Natural killer cell (primary cell): Measurements from ENCODE around the gene DNAH10. TPM values are rescaled to one million over a fixed set of nuclear protein-coding genes. Genes with fewer than 3 reads are reported as not detected.

Source experiments
- ATAC-seq, 3 donors: fragments of 150-1000 bp in 2 of 3; fragments of 200-7000 bp in 1 of 3; cut with Tn5 transposase; 1 replicate in 1 of 3; 2 replicates in 2 of 3; pipeline ENCODE4 v1.10.0; 2021; ENCODE audit warnings: mild to moderate bottlenecking in 2 of 3, moderate library complexity in 2 of 3
- DNase-seq, 2 donors: peaks; one replicate each; pipeline versions ENCODE4 v3.0.0 to v3.0.0-alpha.2; 2013 to 2021; ENCODE audit warnings: mixed read lengths in 1 of 2
- H3K27ac ChIP-seq: one replicate; pipeline ENCODE4 v1.5.1; 2013; ENCODE audit warnings: mild to moderate bottlenecking, low read length
- H3K27me3 ChIP-seq: one replicate; pipeline ENCODE4 v1.6.1; 2013; ENCODE audit warnings: low read length; ENCODE audit not compliant: control insufficient read depth, insufficient read depth
- H3K36me3 ChIP-seq: one replicate; pipeline ENCODE4 v1.6.1; 2013; ENCODE audit warnings: low read length; ENCODE audit not compliant: control insufficient read depth, insufficient read depth
- H3K4me1 ChIP-seq: one replicate; pipeline ENCODE4 v1.6.1; 2013; ENCODE audit warnings: low read length; ENCODE audit not compliant: control insufficient read depth, insufficient read depth
- H3K4me3 ChIP-seq: one replicate; pipeline ENCODE4 v1.5.1; 2013; ENCODE audit warnings: low read length
- H3K9me3 ChIP-seq: one replicate; pipeline ENCODE4 v1.6.1; 2013; ENCODE audit warnings: low read length; ENCODE audit not compliant: control insufficient read depth, insufficient read depth
- H3K27ac Mint-ChIP-seq, 2 donors: one replicate each; pipeline ENCODE4 v1.8.0; 2022; ENCODE audit warnings: mild to moderate bottlenecking in 2 of 2, mixed read lengths in 2 of 2, moderate library complexity in 1 of 2
- H3K27me3 Mint-ChIP-seq, 2 donors: one replicate each; pipeline ENCODE4 v1.8.0; 2022; ENCODE audit warnings: low read depth in 2 of 2, mixed read lengths in 2 of 2
- H3K36me3 Mint-ChIP-seq: one replicate; pipeline ENCODE4 v1.8.0; 2022; ENCODE audit warnings: mixed read lengths
- H3K4me1 Mint-ChIP-seq, 2 donors: one replicate each; pipeline ENCODE4 v1.8.0; 2022; ENCODE audit warnings: mixed read lengths in 2 of 2
- H3K4me3 Mint-ChIP-seq: one replicate; pipeline ENCODE4 v1.8.0; 2022; ENCODE audit warnings: mild to moderate bottlenecking, moderate library complexity, mixed read lengths
- H3K9me3 Mint-ChIP-seq, 2 donors: one replicate each; pipeline ENCODE4 v1.8.0; 2022; ENCODE audit warnings: mixed read lengths in 2 of 2
- WGBS: methylation state at CpG from one replicate; pipeline ENCODE4 v1.1.7; 2013; ENCODE audit warnings: missing lambda C conversion rate; ENCODE audit not compliant: insufficient coverage; 5-methylcytosine and 5-hydroxymethylcytosine counted together
- intact Hi-C: fragments of 100-400 bp; cut with micrococcal nuclease; formaldehyde crosslinking; loops from one replicate; pipeline ENCODE4 v1.14.2; 2022
- total RNA-seq, 4 donors: library from RNA; stranded (reverse); fragments of 120-200 nt in 1 of 4; gene quantifications; one replicate each; pipeline versions ENCODE4 v1.2.3 to v1.2.4, GENCODE V29; 2013 to 2022
- TF ChIP-seq, protein P1 (sequence below): fragments of 200-600 bp; IDR thresholded peaks from one replicate; pipeline ENCODE4 v1.8.0; 2022; ENCODE audit warnings: antibody characterized with exemption

The DNAH10 gene
- total RNA-seq, 3 donors from 2014 or later (not counting 1 experiment from before 2014, with no cell fraction given): 0.43 to 1.7 (median 0.94) TPM

DNA sequence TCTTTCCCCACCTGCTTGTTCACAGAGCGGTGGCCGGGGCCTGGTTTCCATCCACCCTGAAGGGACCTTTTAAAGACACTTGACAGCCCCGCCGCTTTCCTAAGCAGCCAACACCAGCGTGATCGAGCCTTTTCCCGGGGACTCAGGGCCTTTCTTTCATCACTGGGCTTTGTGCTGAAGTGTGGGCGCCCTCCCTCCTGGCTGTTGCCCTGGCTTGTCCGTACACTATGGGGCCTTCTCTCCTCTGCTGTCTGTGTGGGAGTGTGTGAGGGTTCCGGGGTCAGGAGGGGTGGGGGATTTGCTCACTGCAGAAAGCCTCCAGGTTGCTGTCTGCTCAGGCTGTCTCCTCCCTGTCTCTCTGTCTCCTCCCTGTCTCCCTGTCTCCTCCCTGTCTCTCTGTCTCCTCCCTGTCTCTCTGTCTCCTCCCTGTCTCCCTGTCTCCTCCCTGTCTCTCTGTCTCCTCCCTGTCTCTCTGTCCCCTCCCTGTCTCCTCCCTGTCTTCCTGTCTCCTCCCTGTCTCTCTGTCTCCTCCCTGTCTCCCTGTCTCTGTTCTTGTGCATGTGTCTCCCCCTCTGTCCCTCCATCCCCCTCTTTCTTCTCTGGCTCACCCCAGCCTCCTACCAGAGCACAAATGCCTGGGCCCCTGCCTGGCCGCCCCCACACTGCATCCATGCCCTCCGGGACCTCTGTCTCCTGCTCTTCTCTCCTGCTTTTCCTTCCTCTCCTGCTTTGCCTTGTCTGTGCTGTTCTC is 145.8 kb downstream of the DNAH10 start:
- H3K4me3 ChIP-seq: no peak overlapping the region
- H3K4me1 Mint-ChIP-seq: peaks cover 19 to 23% of the 10 kb centered on the region in 2 donors
- no peaks in the 10 kb centered on the region for H3K9me3 Mint-ChIP-seq
- 95% methylated on average over 10 of the region's 12 CpGs for WGBS
- H3K27me3 Mint-ChIP-seq: no peaks in the 10 kb centered on the region
- intact Hi-C loops: no loop called here
- H3K27me3 ChIP-seq: no peaks in the 10 kb centered on the region
- H3K4me1 ChIP-seq: peaks cover 3% of the 10 kb centered on the region
- TF ChIP-seq, protein P1, sequence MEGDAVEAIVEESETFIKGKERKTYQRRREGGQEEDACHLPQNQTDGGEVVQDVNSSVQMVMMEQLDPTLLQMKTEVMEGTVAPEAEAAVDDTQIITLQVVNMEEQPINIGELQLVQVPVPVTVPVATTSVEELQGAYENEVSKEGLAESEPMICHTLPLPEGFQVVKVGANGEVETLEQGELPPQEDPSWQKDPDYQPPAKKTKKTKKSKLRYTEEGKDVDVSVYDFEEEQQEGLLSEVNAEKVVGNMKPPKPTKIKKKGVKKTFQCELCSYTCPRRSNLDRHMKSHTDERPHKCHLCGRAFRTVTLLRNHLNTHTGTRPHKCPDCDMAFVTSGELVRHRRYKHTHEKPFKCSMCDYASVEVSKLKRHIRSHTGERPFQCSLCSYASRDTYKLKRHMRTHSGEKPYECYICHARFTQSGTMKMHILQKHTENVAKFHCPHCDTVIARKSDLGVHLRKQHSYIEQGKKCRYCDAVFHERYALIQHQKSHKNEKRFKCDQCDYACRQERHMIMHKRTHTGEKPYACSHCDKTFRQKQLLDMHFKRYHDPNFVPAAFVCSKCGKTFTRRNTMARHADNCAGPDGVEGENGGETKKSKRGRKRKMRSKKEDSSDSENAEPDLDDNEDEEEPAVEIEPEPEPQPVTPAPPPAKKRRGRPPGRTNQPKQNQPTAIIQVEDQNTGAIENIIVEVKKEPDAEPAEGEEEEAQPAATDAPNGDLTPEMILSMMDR: no peak
- no peaks in the 10 kb centered on the region for H3K36me3 ChIP-seq
- DNase-seq: no peak
- no peak for ATAC-seq
- no peaks in the 10 kb centered on the region for H3K36me3 Mint-ChIP-seq
- no peak overlapping the region for H3K27ac ChIP-seq
- no peaks in the 10 kb centered on the region for H3K9me3 ChIP-seq
- no peak overlapping the region for H3K4me3 Mint-ChIP-seq
- no peak overlapping the region for H3K27ac Mint-ChIP-seq

DNA sequence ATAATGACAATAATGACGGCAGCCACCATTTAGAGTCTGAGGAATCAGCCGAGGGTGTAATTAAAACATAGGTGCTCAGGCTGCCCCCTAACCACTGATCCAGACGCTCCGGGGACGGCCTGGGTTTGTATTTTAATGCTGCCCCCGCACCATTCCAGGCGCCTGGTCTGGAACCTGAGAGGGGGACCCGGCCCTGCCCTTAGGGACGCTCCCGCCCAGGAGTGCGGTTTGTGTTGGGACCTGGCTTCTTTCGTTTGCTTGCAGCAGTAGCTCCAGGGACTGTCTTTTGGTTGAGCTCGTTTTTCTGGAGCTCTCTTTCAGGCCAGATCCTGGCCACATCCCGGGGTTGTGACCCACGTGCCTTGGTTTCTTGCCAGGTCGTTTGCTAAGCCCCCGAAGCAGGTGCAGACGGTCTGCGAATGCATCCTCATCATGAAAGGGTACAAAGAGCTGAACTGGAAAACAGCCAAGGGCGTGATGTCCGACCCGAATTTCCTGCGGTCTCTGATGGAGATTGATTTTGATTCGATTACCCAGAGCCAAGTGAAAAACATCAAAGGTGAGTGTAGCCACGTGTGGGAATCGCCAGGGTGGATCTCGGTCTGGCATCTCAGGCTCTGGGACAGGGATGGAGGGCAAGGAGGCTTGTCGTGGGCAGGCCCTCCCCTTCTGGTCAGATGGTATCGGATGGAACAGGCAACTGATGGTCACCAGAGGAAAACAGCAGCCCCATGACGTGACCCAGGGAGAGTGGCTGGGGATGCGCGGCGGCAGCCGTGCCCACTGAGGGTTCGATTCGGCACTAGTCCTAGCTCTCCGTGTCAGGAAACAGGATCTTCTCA is 147.0 kb downstream of the DNAH10 start:
- no peak overlapping the region for H3K4me3 Mint-ChIP-seq
- ATAC-seq: no peak
- H3K4me1 ChIP-seq: peaks cover 3% of the 10 kb centered on the region
- WGBS: 89% methylated on average over 37 of the region's 37 CpGs
- no peaks in the 10 kb centered on the region for H3K36me3 Mint-ChIP-seq
- intact Hi-C loops: no loop called here
- H3K4me1 Mint-ChIP-seq: peaks cover 19 to 23% of the 10 kb centered on the region in 2 donors
- no peaks in the 10 kb centered on the region for H3K9me3 ChIP-seq
- no peaks in the 10 kb centered on the region for H3K9me3 Mint-ChIP-seq
- no peak overlapping the region for H3K27ac ChIP-seq
- no peak for DNase-seq
- H3K27me3 Mint-ChIP-seq: no peaks in the 10 kb centered on the region
- H3K4me3 ChIP-seq: no peak overlapping the region
- H3K27ac Mint-ChIP-seq: no peak overlapping the region
- no peaks in the 10 kb centered on the region for H3K36me3 ChIP-seq
- no peaks in the 10 kb centered on the region for H3K27me3 ChIP-seq
- TF ChIP-seq, protein P1: no peak

DNA sequence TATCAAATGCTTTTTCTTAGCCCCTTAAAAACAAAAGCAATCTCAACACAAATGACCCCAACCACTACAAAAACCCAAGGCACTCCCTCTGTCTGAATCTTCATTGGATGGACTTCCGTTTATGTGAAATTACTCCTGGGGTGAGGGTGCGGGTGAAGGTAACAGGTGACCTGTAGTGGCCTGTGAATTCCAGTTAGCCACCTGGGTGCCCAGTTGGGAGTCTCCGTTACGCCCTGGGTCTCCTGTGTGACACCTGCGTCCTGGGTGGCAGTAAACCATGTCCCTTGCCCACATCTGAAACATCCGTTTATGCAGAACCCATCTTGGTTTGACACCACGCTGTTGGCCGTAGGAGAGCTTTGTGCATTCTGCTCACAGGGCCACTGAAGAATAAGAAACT is 148.0 kb downstream of the DNAH10 start:
- intact Hi-C loops: no loop called here
- H3K27me3 ChIP-seq: no peaks in the 10 kb centered on the region
- 67% methylated on average over 8 of the region's 8 CpGs for WGBS
- Mint-ChIP-seq H3K4me1 (peaks cover 18 to 23% of the 10 kb centered on the region in 2 donors), H3K27ac (peak overlapping the region; percentile 73 to 82), H3K36me3 (no peaks in the 10 kb centered on the region), H3K27me3 (no peaks in the 10 kb centered on the region), H3K9me3 (no peaks in the 10 kb centered on the region), H3K4me3 (no peak overlapping the region)
- no peak overlapping the region for H3K4me3 ChIP-seq
- TF ChIP-seq, protein P1: no peak
- peaks cover 3% of the 10 kb centered on the region for H3K4me1 ChIP-seq
- ATAC-seq (peak in 1 of 3 donors; percentile 20), DNase-seq (no peak)
- no peak overlapping the region for H3K27ac ChIP-seq
- H3K36me3 ChIP-seq: no peaks in the 10 kb centered on the region
- H3K9me3 ChIP-seq: no peaks in the 10 kb centered on the region
